Esophagus squamous epithelium (tissue), 4 donors: ENCODE measurements around the gene C1RL.

Experiments used
- CTCF ChIP-seq, 6 experiments: fragments of 450-650 bp in 4 of 6; fragments of 200-600 bp in 2 of 6; sonication (generic) in 2 of 6; IDR thresholded peaks; one replicate each; pipeline ENCODE4 v1.5.1; 2016 to 2019; ENCODE audit warnings: antibody characterized with exemption in 6 of 6, mild to moderate bottlenecking in 4 of 6, moderate library complexity in 4 of 6
- POLR2A ChIP-seq, 4 donors: fragments of 450-650 bp; IDR thresholded peaks; one replicate each; pipeline ENCODE4 v1.6.1; 2017; ENCODE audit warnings: antibody characterized with exemption in 4 of 4, mild to moderate bottlenecking in 4 of 4, moderate library complexity in 3 of 4

GRCh38 chr12:7127916-7128626 is 19.1 kb upstream of the C1RL start:
- TF ChIP-seq POLR2A (IDR thresholded peaks at IDR 0.05): no peak
- no peak for TF ChIP-seq CTCF (IDR thresholded peaks at IDR 0.05)
